Panc1 (cell line): ENCODE results near the gene ZFAND3. TPM values are rescaled to one million over a fixed set of nuclear protein-coding genes. Genes with fewer than 3 reads are reported as not detected.
"Not testable (repeated sequence)": the region's sequence is repeated elsewhere in the genome, so short reads cannot be mapped to it uniquely, and the experiment has no call there.

Experiments
- ATAC-seq: fragments of 200-7000 bp; cut with Tn5 transposase; 2 replicates; pipeline ENCODE4 v1.9.1; 2020; ENCODE audit warnings: mild to moderate bottlenecking, moderate library complexity
- BruUV-seq: library from RNA; stranded (reverse); fragments of 400-500 nt; replicated peaks from 2 replicates; lab custom pipeline; 2021; lab: Mats Ljungman, UMichigan
- CTCF ChIA-PET: fragments of 300-600 bp; sonication (Branson Sonifier 250); formaldehyde crosslinking; loops from one replicate; lab custom pipeline; 2022; ENCODE audit warnings: antibody characterized with exemption; lab: Charles Lee
- POLR2A ChIA-PET: fragments of 300-600 bp; sonication (Branson Sonifier 250); formaldehyde crosslinking; loops from one replicate; lab custom pipeline; 2022; ENCODE audit warnings: antibody characterized with exemption; lab: Charles Lee
- DNase-seq: peaks from one replicate; pipeline ENCODE4 v3.0.0-alpha.2; 2010; ENCODE audit warnings: low read depth, low spot score
- H3K27ac ChIP-seq: 2 replicates; pipeline ENCODE4 v1.5.1; 2011; ENCODE audit warnings: mild to moderate bottlenecking, low read length, inconsistent platforms
- H3K27me3 ChIP-seq: fragments of 200-500 bp; sonication (Bioruptor generic); 2 replicates; pipeline ENCODE4 v1.6.0; 2014; ENCODE audit warnings: low read length, inconsistent platforms; ENCODE audit not compliant: control insufficient read depth, insufficient read depth
- H3K36me3 ChIP-seq: fragments of 200-500 bp; sonication (Bioruptor generic); 2 replicates; pipeline ENCODE4 v1.5.1; 2014; ENCODE audit warnings: inconsistent platforms, mild to moderate bottlenecking, low read length, moderate library complexity; ENCODE audit not compliant: control insufficient read depth, insufficient read depth
- H3K4me1 ChIP-seq: 2 replicates; pipeline ENCODE4 v1.5.1; 2011; ENCODE audit warnings: inconsistent platforms, mild to moderate bottlenecking, low read length, moderate library complexity; ENCODE audit not compliant: control insufficient read depth, insufficient read depth
- H3K4me3 ChIP-seq, 2 experiments: 2 replicates each; pipeline ENCODE4 v1.5.1; 2011 to 2012; ENCODE audit warnings: low read depth in 2 of 2, low read length in 2 of 2, mild to moderate bottlenecking in 2 of 2, inconsistent platforms in 1 of 2, moderate library complexity in 1 of 2
- H3K9me3 ChIP-seq: fragments of 200-500 bp; sonication (Bioruptor generic); 2 replicates; pipeline ENCODE4 v1.5.1; 2014; ENCODE audit warnings: low read depth, mild to moderate bottlenecking, inconsistent platforms, low read length, moderate library complexity; ENCODE audit not compliant: control insufficient read depth, insufficient read depth
- POLR2AphosphoS5 ChIP-seq: IDR thresholded peaks from 2 replicates; pipeline ENCODE4 v1.6.1; 2012; ENCODE audit warnings: mild to moderate bottlenecking, low read depth, low read length, moderate library complexity
- REST ChIP-seq, 2 experiments: IDR thresholded peaks; 2 replicates each; pipeline ENCODE4 v1.6.1; 2011 to 2012; ENCODE audit warnings: low read depth in 2 of 2, control low read depth in 1 of 2, low read length in 1 of 2, mild to moderate bottlenecking in 1 of 2, moderate library complexity in 1 of 2; ENCODE audit not compliant: insufficient read depth in 1 of 2
- SIN3A ChIP-seq: IDR thresholded peaks from 2 replicates; pipeline ENCODE4 v1.6.1; 2012; ENCODE audit warnings: low read depth, mild to moderate bottlenecking, low read length, moderate library complexity, borderline replicate concordance; ENCODE audit not compliant: insufficient read depth
- TCF7L2 ChIP-seq: IDR thresholded peaks from 2 replicates; pipeline ENCODE4 v1.6.1; 2011; ENCODE audit warnings: mild to moderate bottlenecking, low read depth, low read length, inconsistent platforms
- in situ Hi-C: cut with HindIII; loops from 2 replicates; pipeline ENCODE4 v1.10.0; 2016; ENCODE audit warnings: low sequenced_read_pairs, low pct_unique_long_range_greater_than_20kb
- intact Hi-C: fragments of 100-400 bp; cut with micrococcal nuclease; formaldehyde crosslinking; loops from one replicate; pipeline ENCODE4 v1.10.0; 2022; ENCODE audit not compliant: unreplicated experiment
- total RNA-seq: library from RNA; stranded (reverse); gene quantifications from one replicate; pipeline ENCODE4 v1.2.1, GENCODE V29; 2021; ENCODE audit not compliant: unreplicated experiment
- TF ChIP-seq, protein P1 (sequence below): fragments of 450-650 bp; IDR thresholded peaks from 2 replicates; pipeline ENCODE4 v1.5.1; 2017; ENCODE audit warnings: mild to moderate bottlenecking

ZFAND3 gene
- total RNA-seq, 1 experiment from 2014 or later: 95.9 TPM

- intact Hi-C loops: no loop called here
- DNase-seq: no peak
- POLR2A ChIA-PET: no interaction called here
- BruUV-seq: no TSS peak
- H3K4me1 ChIP-seq: peaks cover 4% of the 10 kb centered on the region; the same call in 1 of the 2 replicates
- H3K4me3 ChIP-seq: no peak overlapping the region
- H3K9me3 ChIP-seq: no peaks in the 10 kb centered on the region
- CTCF ChIA-PET: no interaction called here
- H3K27ac ChIP-seq: no peak overlapping the region
- in situ Hi-C loops: no loop called here
- ATAC-seq: no peak
- H3K27me3 ChIP-seq: no peaks in the 10 kb centered on the region
- TF ChIP-seq REST (IDR thresholded peaks at IDR 0.05; ENCODE audit: insufficient read depth in 1 of 2, low read depth in 2 of 2, low read length in 1 of 2) (no peak), POLR2AphosphoS5 (no peak), SIN3A (no peak), TCF7L2 (no peak)
- TF ChIP-seq, protein P1, sequence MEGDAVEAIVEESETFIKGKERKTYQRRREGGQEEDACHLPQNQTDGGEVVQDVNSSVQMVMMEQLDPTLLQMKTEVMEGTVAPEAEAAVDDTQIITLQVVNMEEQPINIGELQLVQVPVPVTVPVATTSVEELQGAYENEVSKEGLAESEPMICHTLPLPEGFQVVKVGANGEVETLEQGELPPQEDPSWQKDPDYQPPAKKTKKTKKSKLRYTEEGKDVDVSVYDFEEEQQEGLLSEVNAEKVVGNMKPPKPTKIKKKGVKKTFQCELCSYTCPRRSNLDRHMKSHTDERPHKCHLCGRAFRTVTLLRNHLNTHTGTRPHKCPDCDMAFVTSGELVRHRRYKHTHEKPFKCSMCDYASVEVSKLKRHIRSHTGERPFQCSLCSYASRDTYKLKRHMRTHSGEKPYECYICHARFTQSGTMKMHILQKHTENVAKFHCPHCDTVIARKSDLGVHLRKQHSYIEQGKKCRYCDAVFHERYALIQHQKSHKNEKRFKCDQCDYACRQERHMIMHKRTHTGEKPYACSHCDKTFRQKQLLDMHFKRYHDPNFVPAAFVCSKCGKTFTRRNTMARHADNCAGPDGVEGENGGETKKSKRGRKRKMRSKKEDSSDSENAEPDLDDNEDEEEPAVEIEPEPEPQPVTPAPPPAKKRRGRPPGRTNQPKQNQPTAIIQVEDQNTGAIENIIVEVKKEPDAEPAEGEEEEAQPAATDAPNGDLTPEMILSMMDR: no peak
- no peaks in the 10 kb centered on the region for H3K36me3 ChIP-seq
Measured at GRCh38 chr6:37947468-37947867, 127.9 kb downstream of the ZFAND3 start.

DNA sequence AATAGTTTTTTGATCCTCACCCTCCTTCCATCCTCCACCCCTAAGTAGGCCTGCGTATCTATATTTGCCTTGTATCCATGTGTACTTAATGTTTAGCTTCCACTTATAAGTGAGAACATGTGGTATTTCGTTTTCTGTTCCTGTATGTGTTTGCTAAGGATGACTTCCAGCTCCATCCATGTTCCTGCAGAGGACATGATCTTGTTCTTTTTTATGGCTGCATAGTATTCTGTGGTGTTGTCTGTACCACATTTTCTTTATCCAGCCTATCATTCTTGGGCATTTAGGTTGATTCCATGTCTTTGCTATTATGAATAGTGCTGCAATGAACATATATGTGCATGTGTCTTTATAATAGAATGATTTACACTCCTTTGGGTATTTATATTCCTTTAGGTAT lies 129.1 kb downstream of the ZFAND3 start:
- H3K9me3 ChIP-seq, H3K4me3 ChIP-seq, BruUV-seq, ATAC-seq, H3K27me3 ChIP-seq, DNase-seq, H3K36me3 ChIP-seq, POLR2A ChIA-PET, in situ Hi-C loops, CTCF ChIA-PET, intact Hi-C loops, H3K27ac ChIP-seq, H3K4me1 ChIP-seq: not testable (repeated sequence)

- Histone ChIP-seq H3K27ac (no peak overlapping the region), H3K4me1 (0 out of 2 replicates have a peak, but pooled peaks cover 3% of the 10 kb centered on the region), H3K9me3 (no peaks in the 10 kb centered on the region), H3K4me3 (no peak overlapping the region), H3K36me3 (no peaks in the 10 kb centered on the region), H3K27me3 (no peaks in the 10 kb centered on the region)
- ATAC-seq: no peak
- ChIA-PET CTCF (no interaction called here), POLR2A (no interaction called here)
- intact Hi-C loops: no loop called here
- TF ChIP-seq REST (IDR thresholded peaks at IDR 0.05; ENCODE audit: insufficient read depth in 1 of 2, low read depth in 2 of 2, low read length in 1 of 2): no peak
- TF ChIP-seq POLR2AphosphoS5: no peak
- no peak for TF ChIP-seq TCF7L2
- TF ChIP-seq, protein P1: no peak
- no peak for TF ChIP-seq SIN3A
- no TSS peak for BruUV-seq
- in situ Hi-C loops: no loop called here
- DNase-seq: no peak
Measured at GRCh38 chr6:37952027-37952426, 132.5 kb downstream of the ZFAND3 start.
